WTC11 (cell line): Measurements from ENCODE around the gene MYO5B. TPM values are rescaled to one million over a fixed set of nuclear protein-coding genes. Genes with fewer than 3 reads are reported as not detected.

ENCODE experiments used
- ATAC-seq: fragments of 200-7000 bp; cut with Tn5 transposase; 2 replicates; pipeline ENCODE4 v1.10.0; 2021; ENCODE audit warnings: mild to moderate bottlenecking, moderate library complexity
- CTCF ChIA-PET: fragments of 300-600 bp; sonication (Branson Sonifier 250); formaldehyde crosslinking; loops from one replicate; lab custom pipeline; 2021; ENCODE audit warnings: antibody characterized with exemption; lab: Charles Lee
- POLR2A ChIA-PET: fragments of 350-600 bp; sonication (Branson Sonifier 250); formaldehyde crosslinking; loops from one replicate; lab custom pipeline; 2021; ENCODE audit warnings: antibody characterized with exemption; lab: Charles Lee
- DNase-seq: peaks from one replicate; pipeline ENCODE4 v3.0.0; 2021; ENCODE audit warnings: low spot score
- H3K27ac Mint-ChIP-seq: 2 replicates; pipeline ENCODE4 v1.8.0; 2021; ENCODE audit warnings: mixed read lengths
- H3K27me3 Mint-ChIP-seq: 2 replicates; pipeline ENCODE4 v1.8.0; 2021; ENCODE audit warnings: low read depth, mild to moderate bottlenecking, moderate library complexity, mixed read lengths
- H3K36me3 Mint-ChIP-seq: 2 replicates; pipeline ENCODE4 v1.8.0; 2021; ENCODE audit warnings: mixed read lengths
- H3K4me1 Mint-ChIP-seq: 2 replicates; pipeline ENCODE4 v1.8.0; 2022; ENCODE audit warnings: mixed read lengths
- H3K4me3 Mint-ChIP-seq: 2 replicates; pipeline ENCODE4 v1.8.0; 2021; ENCODE audit warnings: mild to moderate bottlenecking, moderate library complexity, mixed read lengths
- H3K9me3 Mint-ChIP-seq: 2 replicates; pipeline ENCODE4 v1.8.0; 2021; ENCODE audit warnings: mixed read lengths
- GTF2I ChIP-seq: fragments of 250-450 bp; sonication (Bioruptor Pico); conservative IDR thresholded peaks from 2 replicates; pipeline ENCODE4 v1.4.0; 2021; ENCODE audit warnings: mild to moderate bottlenecking
- NFE2L1 ChIP-seq: sonication (generic); formaldehyde crosslinking; IDR thresholded peaks from 2 replicates; pipeline ENCODE4 v1.8.1; 2023; ENCODE audit warnings: missing genetic modification reagents
- NR1H2 ChIP-seq: sonication (generic); formaldehyde crosslinking; IDR thresholded peaks from 2 replicates; pipeline ENCODE4 v1.9.0; 2021; ENCODE audit warnings: mild to moderate bottlenecking, moderate library complexity, missing genetic modification reagents
- NR2C2 ChIP-seq: sonication (generic); formaldehyde crosslinking; IDR thresholded peaks from 2 replicates; pipeline ENCODE4 v1.8.0; 2022; ENCODE audit warnings: mild to moderate bottlenecking, missing genetic modification reagents
- OVOL2 ChIP-seq: fragments of 250-450 bp; sonication (Bioruptor Pico); IDR thresholded peaks from 2 replicates; pipeline ENCODE4 v1.9.0; 2021; ENCODE audit warnings: mild to moderate bottlenecking, borderline replicate concordance
- SMAD4 ChIP-seq: sonication (generic); formaldehyde crosslinking; IDR thresholded peaks from 2 replicates; pipeline ENCODE4 v1.8.0; 2022; ENCODE audit warnings: mild to moderate bottlenecking, missing genetic modification reagents
- TCF7 ChIP-seq: sonication (generic); formaldehyde crosslinking; IDR thresholded peaks from 2 replicates; pipeline ENCODE4 v1.8.0; 2022; ENCODE audit warnings: mild to moderate bottlenecking, low read depth, missing genetic modification reagents, moderate library complexity
- ZNF121 ChIP-seq: sonication (generic); formaldehyde crosslinking; IDR thresholded peaks from 2 replicates; pipeline ENCODE4 v1.8.0; 2023; ENCODE audit warnings: missing genetic modification reagents
- ZNF138 ChIP-seq: sonication (generic); formaldehyde crosslinking; conservative IDR thresholded peaks from 2 replicates; pipeline ENCODE4 v1.8.1; 2022; ENCODE audit warnings: mild to moderate bottlenecking, moderate library complexity, missing genetic modification reagents
- ZNF416 ChIP-seq: fragments of 250-450 bp; sonication (Bioruptor Pico); IDR thresholded peaks from 2 replicates; pipeline ENCODE4 v1.9.0; 2021; ENCODE audit warnings: mild to moderate bottlenecking, inconsistent platforms
- total RNA-seq: library from RNA; stranded (reverse); gene quantifications from 3 replicates; pipeline ENCODE4 v1.2.3, GENCODE V29; 2021
- TF ChIP-seq, protein P1 (sequence below): sonication (generic); formaldehyde crosslinking; IDR thresholded peaks from 2 replicates; pipeline ENCODE4 v1.8.0; 2022; ENCODE audit warnings: mild to moderate bottlenecking, missing genetic modification reagents
- TF ChIP-seq, protein P2 (sequence below): sonication (generic); formaldehyde crosslinking; IDR thresholded peaks from 2 replicates; pipeline ENCODE4 v1.8.1; 2023; ENCODE audit warnings: mild to moderate bottlenecking, missing genetic modification reagents
- TF ChIP-seq, protein P3 (sequence below): sonication (generic); formaldehyde crosslinking; IDR thresholded peaks from 2 replicates; pipeline ENCODE4 v1.8.0; 2023; ENCODE audit warnings: missing genetic modification reagents
- TF ChIP-seq, protein P4 (sequence below): sonication (generic); formaldehyde crosslinking; conservative IDR thresholded peaks from 2 replicates; pipeline ENCODE4 v1.8.1; 2023; ENCODE audit warnings: mild to moderate bottlenecking, low read depth, missing genetic modification reagents, moderate library complexity
- TF ChIP-seq, protein P5 (sequence below): sonication (generic); formaldehyde crosslinking; IDR thresholded peaks from 2 replicates; pipeline ENCODE4 v1.8.0; 2023; ENCODE audit warnings: mild to moderate bottlenecking, missing genetic modification reagents

MYO5B gene
- total RNA-seq, 1 experiment from 2014 or later = 8.7 TPM

DNA sequence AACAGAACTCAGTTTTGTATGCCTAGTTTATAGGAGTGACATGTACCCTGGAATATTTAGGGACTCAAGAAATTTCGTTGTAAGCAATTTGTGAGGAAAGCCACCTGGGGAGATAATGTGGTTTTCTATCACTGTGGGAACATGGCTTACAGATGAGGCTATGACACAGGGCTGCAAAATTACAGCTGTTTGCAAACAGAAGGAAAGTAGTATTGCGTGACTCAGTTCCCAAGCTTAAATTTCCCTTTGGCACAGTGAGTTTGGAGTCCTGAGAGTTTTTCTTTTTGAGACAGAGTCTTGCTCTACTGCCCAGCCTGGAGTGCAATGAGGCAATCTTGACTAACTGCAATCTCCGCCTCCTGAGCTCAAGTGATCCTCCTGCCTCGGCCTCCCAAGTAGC lies 149.8 kb downstream of the MYO5B start (continued):
- no peak for TF ChIP-seq NFE2L1
- no peak for TF ChIP-seq TCF7 (CRISPR knock-in tag)
- TF ChIP-seq NR1H2 (CRISPR knock-in tag) = no peak
- TF ChIP-seq, protein P1, sequence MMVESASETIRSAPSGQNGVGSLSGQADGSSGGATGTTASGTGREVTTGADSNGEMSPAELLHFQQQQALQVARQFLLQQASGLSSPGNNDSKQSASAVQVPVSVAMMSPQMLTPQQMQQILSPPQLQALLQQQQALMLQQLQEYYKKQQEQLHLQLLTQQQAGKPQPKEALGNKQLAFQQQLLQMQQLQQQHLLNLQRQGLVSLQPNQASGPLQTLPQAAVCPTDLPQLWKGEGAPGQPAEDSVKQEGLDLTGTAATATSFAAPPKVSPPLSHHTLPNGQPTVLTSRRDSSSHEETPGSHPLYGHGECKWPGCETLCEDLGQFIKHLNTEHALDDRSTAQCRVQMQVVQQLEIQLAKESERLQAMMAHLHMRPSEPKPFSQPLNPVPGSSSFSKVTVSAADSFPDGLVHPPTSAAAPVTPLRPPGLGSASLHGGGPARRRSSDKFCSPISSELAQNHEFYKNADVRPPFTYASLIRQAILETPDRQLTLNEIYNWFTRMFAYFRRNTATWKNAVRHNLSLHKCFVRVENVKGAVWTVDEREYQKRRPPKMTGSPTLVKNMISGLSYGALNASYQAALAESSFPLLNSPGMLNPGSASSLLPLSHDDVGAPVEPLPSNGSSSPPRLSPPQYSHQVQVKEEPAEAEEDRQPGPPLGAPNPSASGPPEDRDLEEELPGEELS (CRISPR knock-in tag) = no peak
- no peak for TF ChIP-seq GTF2I (CRISPR knock-in tag)
- TF ChIP-seq ZNF416 = no peak
- no peak for TF ChIP-seq ZNF138 (CRISPR knock-in tag)
- TF ChIP-seq SMAD4 (CRISPR knock-in tag) = no peak
- TF ChIP-seq, protein P2, sequence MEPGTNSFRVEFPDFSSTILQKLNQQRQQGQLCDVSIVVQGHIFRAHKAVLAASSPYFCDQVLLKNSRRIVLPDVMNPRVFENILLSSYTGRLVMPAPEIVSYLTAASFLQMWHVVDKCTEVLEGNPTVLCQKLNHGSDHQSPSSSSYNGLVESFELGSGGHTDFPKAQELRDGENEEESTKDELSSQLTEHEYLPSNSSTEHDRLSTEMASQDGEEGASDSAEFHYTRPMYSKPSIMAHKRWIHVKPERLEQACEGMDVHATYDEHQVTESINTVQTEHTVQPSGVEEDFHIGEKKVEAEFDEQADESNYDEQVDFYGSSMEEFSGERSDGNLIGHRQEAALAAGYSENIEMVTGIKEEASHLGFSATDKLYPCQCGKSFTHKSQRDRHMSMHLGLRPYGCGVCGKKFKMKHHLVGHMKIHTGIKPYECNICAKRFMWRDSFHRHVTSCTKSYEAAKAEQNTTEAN (CRISPR knock-in tag) = no peak
- TF ChIP-seq, protein P3, sequence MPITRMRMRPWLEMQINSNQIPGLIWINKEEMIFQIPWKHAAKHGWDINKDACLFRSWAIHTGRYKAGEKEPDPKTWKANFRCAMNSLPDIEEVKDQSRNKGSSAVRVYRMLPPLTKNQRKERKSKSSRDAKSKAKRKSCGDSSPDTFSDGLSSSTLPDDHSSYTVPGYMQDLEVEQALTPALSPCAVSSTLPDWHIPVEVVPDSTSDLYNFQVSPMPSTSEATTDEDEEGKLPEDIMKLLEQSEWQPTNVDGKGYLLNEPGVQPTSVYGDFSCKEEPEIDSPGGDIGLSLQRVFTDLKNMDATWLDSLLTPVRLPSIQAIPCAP (CRISPR knock-in tag) = no peak
- TF ChIP-seq ZNF121 (CRISPR knock-in tag) = no peak
- no peak for TF ChIP-seq OVOL2 (CRISPR knock-in tag)
- TF ChIP-seq, protein P4, sequence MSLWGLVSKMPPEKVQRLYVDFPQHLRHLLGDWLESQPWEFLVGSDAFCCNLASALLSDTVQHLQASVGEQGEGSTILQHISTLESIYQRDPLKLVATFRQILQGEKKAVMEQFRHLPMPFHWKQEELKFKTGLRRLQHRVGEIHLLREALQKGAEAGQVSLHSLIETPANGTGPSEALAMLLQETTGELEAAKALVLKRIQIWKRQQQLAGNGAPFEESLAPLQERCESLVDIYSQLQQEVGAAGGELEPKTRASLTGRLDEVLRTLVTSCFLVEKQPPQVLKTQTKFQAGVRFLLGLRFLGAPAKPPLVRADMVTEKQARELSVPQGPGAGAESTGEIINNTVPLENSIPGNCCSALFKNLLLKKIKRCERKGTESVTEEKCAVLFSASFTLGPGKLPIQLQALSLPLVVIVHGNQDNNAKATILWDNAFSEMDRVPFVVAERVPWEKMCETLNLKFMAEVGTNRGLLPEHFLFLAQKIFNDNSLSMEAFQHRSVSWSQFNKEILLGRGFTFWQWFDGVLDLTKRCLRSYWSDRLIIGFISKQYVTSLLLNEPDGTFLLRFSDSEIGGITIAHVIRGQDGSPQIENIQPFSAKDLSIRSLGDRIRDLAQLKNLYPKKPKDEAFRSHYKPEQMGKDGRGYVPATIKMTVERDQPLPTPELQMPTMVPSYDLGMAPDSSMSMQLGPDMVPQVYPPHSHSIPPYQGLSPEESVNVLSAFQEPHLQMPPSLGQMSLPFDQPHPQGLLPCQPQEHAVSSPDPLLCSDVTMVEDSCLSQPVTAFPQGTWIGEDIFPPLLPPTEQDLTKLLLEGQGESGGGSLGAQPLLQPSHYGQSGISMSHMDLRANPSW (CRISPR knock-in tag) = no peak

DNA sequence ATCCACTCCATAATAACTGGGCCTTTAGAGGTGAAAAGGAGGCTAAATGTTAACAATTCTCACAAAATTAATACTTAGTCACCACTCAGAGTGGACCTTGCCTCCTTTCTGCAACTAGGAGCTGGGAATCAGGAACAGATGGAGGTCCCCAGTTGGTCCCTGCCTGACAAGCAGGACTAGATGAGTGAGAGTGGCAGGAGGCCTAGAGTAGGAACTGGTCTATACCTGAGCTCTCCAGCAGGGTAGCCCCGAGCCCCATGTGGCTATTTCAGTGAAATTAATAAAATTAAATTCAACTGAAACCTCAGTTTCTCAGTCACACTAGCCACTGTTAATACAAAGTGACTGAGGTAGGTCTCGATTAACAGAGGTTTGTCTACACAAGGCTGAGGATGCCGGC lies 150.5 kb downstream of the MYO5B start:
- no peak overlapping the region for H3K4me3 Mint-ChIP-seq
- ChIA-PET CTCF (interaction anchor here (0.6 to 2.4 kb wide), 17 partner anchors 9 to 368 kb away, joined by 3 to 26 read pairs (median 3); partner anchors contain the start of gene MYO5B), POLR2A (no interaction called here)

More for the DNA sequence above, 150.5 kb downstream of the MYO5B start:
- H3K27ac Mint-ChIP-seq = no peak overlapping the region
- H3K36me3 Mint-ChIP-seq = no peaks in the 10 kb centered on the region
- peaks cover 9% of the 10 kb centered on the region for H3K4me1 Mint-ChIP-seq
- TF ChIP-seq, protein P5, sequence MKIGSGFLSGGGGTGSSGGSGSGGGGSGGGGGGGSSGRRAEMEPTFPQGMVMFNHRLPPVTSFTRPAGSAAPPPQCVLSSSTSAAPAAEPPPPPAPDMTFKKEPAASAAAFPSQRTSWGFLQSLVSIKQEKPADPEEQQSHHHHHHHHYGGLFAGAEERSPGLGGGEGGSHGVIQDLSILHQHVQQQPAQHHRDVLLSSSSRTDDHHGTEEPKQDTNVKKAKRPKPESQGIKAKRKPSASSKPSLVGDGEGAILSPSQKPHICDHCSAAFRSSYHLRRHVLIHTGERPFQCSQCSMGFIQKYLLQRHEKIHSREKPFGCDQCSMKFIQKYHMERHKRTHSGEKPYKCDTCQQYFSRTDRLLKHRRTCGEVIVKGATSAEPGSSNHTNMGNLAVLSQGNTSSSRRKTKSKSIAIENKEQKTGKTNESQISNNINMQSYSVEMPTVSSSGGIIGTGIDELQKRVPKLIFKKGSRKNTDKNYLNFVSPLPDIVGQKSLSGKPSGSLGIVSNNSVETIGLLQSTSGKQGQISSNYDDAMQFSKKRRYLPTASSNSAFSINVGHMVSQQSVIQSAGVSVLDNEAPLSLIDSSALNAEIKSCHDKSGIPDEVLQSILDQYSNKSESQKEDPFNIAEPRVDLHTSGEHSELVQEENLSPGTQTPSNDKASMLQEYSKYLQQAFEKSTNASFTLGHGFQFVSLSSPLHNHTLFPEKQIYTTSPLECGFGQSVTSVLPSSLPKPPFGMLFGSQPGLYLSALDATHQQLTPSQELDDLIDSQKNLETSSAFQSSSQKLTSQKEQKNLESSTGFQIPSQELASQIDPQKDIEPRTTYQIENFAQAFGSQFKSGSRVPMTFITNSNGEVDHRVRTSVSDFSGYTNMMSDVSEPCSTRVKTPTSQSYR (CRISPR knock-in tag) = no peak
- TF ChIP-seq NR2C2 (CRISPR knock-in tag) = no peak
- no peaks in the 10 kb centered on the region for H3K27me3 Mint-ChIP-seq
- ATAC-seq (peak; percentile 97), DNase-seq (peak; percentile 16)
- no peaks in the 10 kb centered on the region for H3K9me3 Mint-ChIP-seq
